GM23248 (cell line): ENCODE data around the gene TTN.

Experiments
- EZH2 ChIP-seq: fragments of 200-600 bp; sonication (generic); IDR thresholded peaks from 2 replicates; pipeline ENCODE4 v1.6.1; 2018; ENCODE audit warnings: antibody characterized with exemption, mild to moderate bottlenecking; ENCODE audit not compliant: insufficient read depth, poor library complexity, severe bottlenecking
- EZH2phosphoT487 ChIP-seq: fragments of 200-600 bp; sonication (generic); IDR thresholded peaks from 2 replicates; pipeline ENCODE4 v1.6.1; 2018; ENCODE audit warnings: antibody characterized with exemption, moderate library complexity, mild to moderate bottlenecking, low read depth; ENCODE audit not compliant: insufficient read depth

GRCh38 chr2:178502751-178503150 is 304.5 kb downstream of the TTN start:
- TF ChIP-seq EZH2, result no peak
- TF ChIP-seq EZH2phosphoT487, result no peak
